GM12878 (cell line): ENCODE measurements around the gene STARD5. TPM values are rescaled to one million over a fixed set of nuclear protein-coding genes. Genes with fewer than 3 reads are reported as not detected.

Source experiments
- ASH2L ChIP-seq: fragments of 300-600, 200-600 bp; sonication (generic); IDR thresholded peaks from 2 replicates; pipeline ENCODE4 v1.6.1; 2017; ENCODE audit warnings: low read depth, mild to moderate bottlenecking, borderline replicate concordance
- BCL11A ChIP-seq: IDR thresholded peaks from 2 replicates; pipeline ENCODE4 v1.6.1; 2011; ENCODE audit warnings: low read depth, low read length
- BHLHE40 ChIP-seq, 2 experiments: fragments of 450-650 bp in 1 of 2; IDR thresholded peaks; 2 replicates each; pipeline ENCODE4 v1.6.1; 2011 to 2017; ENCODE audit warnings: low read depth in 2 of 2, borderline replicate concordance in 1 of 2, improper control_type of control experiment in 1 of 2, low read length in 1 of 2, mild to moderate bottlenecking in 1 of 2
- CREM ChIP-seq: IDR thresholded peaks from 2 replicates; pipeline ENCODE4 v1.6.1; 2014; ENCODE audit warnings: antibody characterized with exemption, low read depth
- DPF2 ChIP-seq: fragments of 450-650 bp; IDR thresholded peaks from 2 replicates; pipeline ENCODE4 v1.6.1; 2017; ENCODE audit warnings: mild to moderate bottlenecking
- ESRRA ChIP-seq: IDR thresholded peaks from 2 replicates; pipeline ENCODE4 v1.6.1; 2012; ENCODE audit warnings: mild to moderate bottlenecking, low read length, improper control_type of control experiment
- GABPA ChIP-seq: IDR thresholded peaks from 2 replicates; pipeline ENCODE4 v1.6.1; 2014; ENCODE audit warnings: antibody characterized with exemption, low read depth, mild to moderate bottlenecking, inconsistent platforms
- HDGF ChIP-seq: fragments of 450-650 bp; IDR thresholded peaks from 2 replicates; pipeline ENCODE4 v1.6.1; 2016; ENCODE audit warnings: antibody characterized with exemption
- NR2C2 ChIP-seq: IDR thresholded peaks from 2 replicates; pipeline ENCODE4 v1.6.1; 2011; ENCODE audit warnings: borderline replicate concordance, low read depth; ENCODE audit not compliant: control insufficient read depth, insufficient read length
- RBBP5 ChIP-seq: fragments of 200-600 bp; sonication (generic); conservative IDR thresholded peaks from 2 replicates; pipeline ENCODE4 v1.6.1; 2016
- RCOR1 ChIP-seq: conservative IDR thresholded peaks from 2 replicates; pipeline ENCODE4 v1.6.1; 2012; ENCODE audit warnings: low read depth, low read length, improper control_type of control experiment
- SIX5 ChIP-seq: IDR thresholded peaks from 2 replicates; pipeline ENCODE4 v1.6.1; 2011; ENCODE audit warnings: mild to moderate bottlenecking, low read depth, low read length, moderate library complexity; ENCODE audit not compliant: severe bottlenecking
- SMARCA5 ChIP-seq: fragments of 450-650 bp; IDR thresholded peaks from 2 replicates; pipeline ENCODE4 v1.6.1; 2017; ENCODE audit warnings: mild to moderate bottlenecking
- STAT1 ChIP-seq: fragments of 450-650 bp; conservative IDR thresholded peaks from 2 replicates; pipeline ENCODE4 v1.6.1; 2014; ENCODE audit warnings: antibody characterized with exemption, mild to moderate bottlenecking
- TCF12 ChIP-seq: IDR thresholded peaks from 2 replicates; pipeline ENCODE4 v1.6.1; 2011; ENCODE audit warnings: low read depth, mild to moderate bottlenecking, low read length
- TCF7 ChIP-seq: IDR thresholded peaks from 2 replicates; pipeline ENCODE4 v1.6.1; 2014; ENCODE audit warnings: antibody characterized with exemption, borderline replicate concordance
- WRNIP1 ChIP-seq: IDR thresholded peaks from 2 replicates; pipeline ENCODE4 v1.6.1; 2011; ENCODE audit warnings: low read depth, low read length, improper control_type of control experiment, borderline replicate concordance
- YY1 ChIP-seq: IDR thresholded peaks from 2 replicates; pipeline ENCODE4 v1.6.1; 2011; ENCODE audit warnings: low read depth, mild to moderate bottlenecking, low read length
- ZNF217 ChIP-seq: fragments of 450-650 bp; IDR thresholded peaks from 2 replicates; pipeline ENCODE4 v1.6.1; 2017; ENCODE audit warnings: antibody characterized with exemption, mild to moderate bottlenecking
- ZNF274 ChIP-seq: IDR thresholded peaks from one replicate; pipeline ENCODE4 v1.8.0; 2011; ENCODE audit not compliant: insufficient read length, insufficient read depth
- polyA plus RNA-seq, 11 experiments: library from polyadenylated mRNA; depleted of rRNA in 4 of 11; unstranded in 6 of 11; stranded (reverse) in 5 of 11; fragments of >200 nt; fragmentation: Nextera tagmentation in 4 of 11; fragmentation: Illumina TruSeq in 1 of 11; extraction: Ambion mirVana in 4 of 11; extraction: Trizol in 1 of 11; gene quantifications; 1 replicate in 1 of 11; 2 replicates in 10 of 11; pipeline versions ENCODE4 v1.2.1 to v1.2.3, GENCODE V29; 2011 to 2016; ENCODE audit warnings: inconsistent platforms in 2 of 11, missing spikeins in 2 of 11, low read depth in 1 of 11
- total RNA-seq, 4 experiments: library from RNA; depleted of rRNA in 3 of 4; stranded (reverse); fragments of >200 nt in 3 of 4; fragmentation: Illumina TruSeq in 1 of 4; extraction: Trizol in 1 of 4; gene quantifications; 2 replicates each; pipeline versions ENCODE4 v1.2.1 to v1.2.3, GENCODE V29; 2013 to 2021
- TF ChIP-seq, protein P1 (sequence below): fragments of 450-650 bp; IDR thresholded peaks from 2 replicates; pipeline ENCODE4 v1.6.1; 2016; ENCODE audit warnings: mild to moderate bottlenecking
- TF ChIP-seq, protein P2 (sequence below): fragments of 450-650 bp; formaldehyde crosslinking; IDR thresholded peaks from 2 replicates; pipeline ENCODE4 v1.4.0; 2020; ENCODE audit warnings: mild to moderate bottlenecking, moderate library complexity
- TF ChIP-seq, protein P3 (sequence below): fragments of 150-350 bp; IDR thresholded peaks from 2 replicates; pipeline ENCODE4 v1.6.1; 2014; ENCODE audit warnings: mild to moderate bottlenecking, low read depth, low read length
- TF ChIP-seq, protein P4 (sequence below): fragments of 450-650 bp; IDR thresholded peaks from 2 replicates; pipeline ENCODE4 v1.6.1; 2017; ENCODE audit warnings: mild to moderate bottlenecking, low read depth, inconsistent platforms; ENCODE audit not compliant: poor library complexity, severe bottlenecking

Gene STARD5
- total and polyA plus RNA-seq, 10 of the 15 experiments (the other 5 are each of a cell fraction or from before 2014, with no cell fraction given) = 2.3 to 9.4 (median 4.7) TPM

DNA sequence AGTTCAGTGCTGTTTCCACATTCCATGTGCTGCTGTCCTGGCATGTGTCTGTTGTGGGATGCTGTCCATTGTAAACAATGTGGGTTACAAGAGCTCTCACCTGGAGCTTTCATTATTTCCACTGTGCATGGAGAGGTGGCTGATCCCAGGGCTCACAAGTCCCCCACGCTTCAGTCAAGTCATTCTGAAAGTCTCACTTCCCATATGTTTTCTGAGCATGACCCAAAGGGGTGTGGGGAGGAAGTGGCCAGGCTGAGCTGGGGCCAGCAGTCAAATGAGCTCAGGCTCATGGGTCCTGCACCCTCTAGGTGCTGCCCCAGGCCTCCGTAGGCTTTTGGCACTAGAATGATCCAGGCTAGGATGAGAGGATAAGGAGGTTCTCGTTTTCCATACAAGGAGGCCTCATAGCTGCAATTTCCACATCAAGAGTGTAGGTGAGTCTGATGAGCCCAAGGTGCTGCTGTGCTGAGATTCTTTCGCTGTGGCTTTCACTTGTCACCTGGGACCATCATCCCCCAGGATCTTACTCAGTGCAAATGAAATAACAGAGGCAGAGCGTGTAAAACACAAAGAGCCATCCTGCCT lies 22.0 kb downstream of the STARD5 start (continued):
- TF ChIP-seq RBBP5 = no peak
- TF ChIP-seq TCF7 = no peak
- TF ChIP-seq, protein P1, sequence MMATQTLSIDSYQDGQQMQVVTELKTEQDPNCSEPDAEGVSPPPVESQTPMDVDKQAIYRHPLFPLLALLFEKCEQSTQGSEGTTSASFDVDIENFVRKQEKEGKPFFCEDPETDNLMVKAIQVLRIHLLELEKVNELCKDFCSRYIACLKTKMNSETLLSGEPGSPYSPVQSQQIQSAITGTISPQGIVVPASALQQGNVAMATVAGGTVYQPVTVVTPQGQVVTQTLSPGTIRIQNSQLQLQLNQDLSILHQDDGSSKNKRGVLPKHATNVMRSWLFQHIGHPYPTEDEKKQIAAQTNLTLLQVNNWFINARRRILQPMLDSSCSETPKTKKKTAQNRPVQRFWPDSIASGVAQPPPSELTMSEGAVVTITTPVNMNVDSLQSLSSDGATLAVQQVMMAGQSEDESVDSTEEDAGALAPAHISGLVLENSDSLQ = 0 out of 2 replicates have a peak, but pooled peaks have one; percentile 23
- no peak for TF ChIP-seq ASH2L
- TF ChIP-seq ZNF217 = 0 out of 2 replicates have a peak, but pooled peaks have one; percentile 70
- TF ChIP-seq DPF2 = peak; percentile 99
- TF ChIP-seq, protein P2, sequence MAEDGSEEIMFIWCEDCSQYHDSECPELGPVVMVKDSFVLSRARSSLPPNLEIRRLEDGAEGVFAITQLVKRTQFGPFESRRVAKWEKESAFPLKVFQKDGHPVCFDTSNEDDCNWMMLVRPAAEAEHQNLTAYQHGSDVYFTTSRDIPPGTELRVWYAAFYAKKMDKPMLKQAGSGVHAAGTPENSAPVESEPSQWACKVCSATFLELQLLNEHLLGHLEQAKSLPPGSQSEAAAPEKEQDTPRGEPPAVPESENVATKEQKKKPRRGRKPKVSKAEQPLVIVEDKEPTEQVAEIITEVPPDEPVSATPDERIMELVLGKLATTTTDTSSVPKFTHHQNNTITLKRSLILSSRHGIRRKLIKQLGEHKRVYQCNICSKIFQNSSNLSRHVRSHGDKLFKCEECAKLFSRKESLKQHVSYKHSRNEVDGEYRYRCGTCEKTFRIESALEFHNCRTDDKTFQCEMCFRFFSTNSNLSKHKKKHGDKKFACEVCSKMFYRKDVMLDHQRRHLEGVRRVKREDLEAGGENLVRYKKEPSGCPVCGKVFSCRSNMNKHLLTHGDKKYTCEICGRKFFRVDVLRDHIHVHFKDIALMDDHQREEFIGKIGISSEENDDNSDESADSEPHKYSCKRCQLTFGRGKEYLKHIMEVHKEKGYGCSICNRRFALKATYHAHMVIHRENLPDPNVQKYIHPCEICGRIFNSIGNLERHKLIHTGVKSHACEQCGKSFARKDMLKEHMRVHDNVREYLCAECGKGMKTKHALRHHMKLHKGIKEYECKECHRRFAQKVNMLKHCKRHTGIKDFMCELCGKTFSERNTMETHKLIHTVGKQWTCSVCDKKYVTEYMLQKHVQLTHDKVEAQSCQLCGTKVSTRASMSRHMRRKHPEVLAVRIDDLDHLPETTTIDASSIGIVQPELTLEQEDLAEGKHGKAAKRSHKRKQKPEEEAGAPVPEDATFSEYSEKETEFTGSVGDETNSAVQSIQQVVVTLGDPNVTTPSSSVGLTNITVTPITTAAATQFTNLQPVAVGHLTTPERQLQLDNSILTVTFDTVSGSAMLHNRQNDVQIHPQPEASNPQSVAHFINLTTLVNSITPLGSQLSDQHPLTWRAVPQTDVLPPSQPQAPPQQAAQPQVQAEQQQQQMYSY (CRISPR knock-in tag) = no peak
- TF ChIP-seq WRNIP1 = no peak
- 0 out of 2 replicates have a peak, but pooled peaks have one; percentile 42 for TF ChIP-seq HDGF
- no peak for TF ChIP-seq STAT1
- TF ChIP-seq NR2C2 = no peak
- peak; percentile 94 for TF ChIP-seq CREM
- TF ChIP-seq YY1 = peak; percentile 64
- TF ChIP-seq RCOR1 = peak; percentile 82; the same call in 1 of the 2 replicates
- TF ChIP-seq TCF12 = peak; percentile 80
- TF ChIP-seq, protein P3, sequence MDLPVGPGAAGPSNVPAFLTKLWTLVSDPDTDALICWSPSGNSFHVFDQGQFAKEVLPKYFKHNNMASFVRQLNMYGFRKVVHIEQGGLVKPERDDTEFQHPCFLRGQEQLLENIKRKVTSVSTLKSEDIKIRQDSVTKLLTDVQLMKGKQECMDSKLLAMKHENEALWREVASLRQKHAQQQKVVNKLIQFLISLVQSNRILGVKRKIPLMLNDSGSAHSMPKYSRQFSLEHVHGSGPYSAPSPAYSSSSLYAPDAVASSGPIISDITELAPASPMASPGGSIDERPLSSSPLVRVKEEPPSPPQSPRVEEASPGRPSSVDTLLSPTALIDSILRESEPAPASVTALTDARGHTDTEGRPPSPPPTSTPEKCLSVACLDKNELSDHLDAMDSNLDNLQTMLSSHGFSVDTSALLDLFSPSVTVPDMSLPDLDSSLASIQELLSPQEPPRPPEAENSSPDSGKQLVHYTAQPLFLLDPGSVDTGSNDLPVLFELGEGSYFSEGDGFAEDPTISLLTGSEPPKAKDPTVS = no peak
- TF ChIP-seq BHLHE40 (IDR thresholded peaks at IDR 0.05; ENCODE audit: borderline replicate concordance in 1 of 2, low read depth in 2 of 2, low read length in 1 of 2) = peak; percentile 84 to 89
- TF ChIP-seq, protein P4, sequence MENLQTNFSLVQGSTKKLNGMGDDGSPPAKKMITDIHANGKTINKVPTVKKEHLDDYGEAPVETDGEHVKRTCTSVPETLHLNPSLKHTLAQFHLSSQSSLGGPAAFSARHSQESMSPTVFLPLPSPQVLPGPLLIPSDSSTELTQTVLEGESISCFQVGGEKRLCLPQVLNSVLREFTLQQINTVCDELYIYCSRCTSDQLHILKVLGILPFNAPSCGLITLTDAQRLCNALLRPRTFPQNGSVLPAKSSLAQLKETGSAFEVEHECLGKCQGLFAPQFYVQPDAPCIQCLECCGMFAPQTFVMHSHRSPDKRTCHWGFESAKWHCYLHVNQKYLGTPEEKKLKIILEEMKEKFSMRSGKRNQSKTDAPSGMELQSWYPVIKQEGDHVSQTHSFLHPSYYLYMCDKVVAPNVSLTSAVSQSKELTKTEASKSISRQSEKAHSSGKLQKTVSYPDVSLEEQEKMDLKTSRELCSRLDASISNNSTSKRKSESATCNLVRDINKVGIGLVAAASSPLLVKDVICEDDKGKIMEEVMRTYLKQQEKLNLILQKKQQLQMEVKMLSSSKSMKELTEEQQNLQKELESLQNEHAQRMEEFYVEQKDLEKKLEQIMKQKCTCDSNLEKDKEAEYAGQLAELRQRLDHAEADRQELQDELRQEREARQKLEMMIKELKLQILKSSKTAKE = peak; percentile 83
- TF ChIP-seq BCL11A = peak; percentile 99
- TF ChIP-seq ESRRA = no peak
- TF ChIP-seq SMARCA5 = no peak
- TF ChIP-seq SIX5 = no peak
- TF ChIP-seq GABPA = no peak
- no peak for TF ChIP-seq ZNF274
